ENCODE data around the gene SNX8. TPM values are rescaled to one million over a fixed set of nuclear protein-coding genes. Genes with fewer than 3 reads are reported as not detected.

Gene SNX8
- total and polyA plus RNA-seq, 2 donors (not counting 1 experiment from before 2014, with no cell fraction given), result 64.4 to 126 TPM

- no peak overlapping the region for H3K4me3 ChIP-seq (ENCODE audit: control extremely low read depth in 1 of 5, extremely low read depth in 1 of 5, insufficient read depth in 1 of 5, low read depth in 2 of 5, low read length in 4 of 5)
- peak overlapping the region; percentile 34 for H3K4me3 Mint-ChIP-seq
- H3K4me1 ChIP-seq (ENCODE audit: control insufficient read depth in 2 of 2, insufficient read depth in 2 of 2, low read length in 2 of 2), result peaks cover 25 to 44% of the 10 kb centered on the region in 2 donors
- ATAC-seq (ENCODE audit: low read depth), result no peak
- H3K27ac ChIP-seq (ENCODE audit: low read length in 2 of 2), result peak overlapping the region; percentile 96 to 98
- H2AFZ ChIP-seq (ENCODE audit: insufficient read depth, low read depth, low read length, poor library complexity, severe bottlenecking), result no peak overlapping the region
- ChIA-PET POLR2A (interaction anchor here (0.6 to 1.9 kb wide), 2 partner anchors 23 to 26 kb away, joined by 4 to 6 read pairs; no protein-coding TSS in a partner anchor), CTCF (interaction anchor here (1.2 to 3.2 kb wide), 4 partner anchors 13 to 87 kb away, joined by 3 to 27 read pairs (median 7); no protein-coding TSS in a partner anchor)
- H3K27me3 ChIP-seq (replicated peaks in 1 of 4; ENCODE audit: control extremely low read depth in 1 of 4, control insufficient read depth in 3 of 4, insufficient read depth in 4 of 4, low read length in 3 of 4), result no peaks in the 10 kb centered on the region
- 89% methylated on average over 3 of the region's 5 CpGs for WGBS (ENCODE audit: insufficient coverage)
- peaks cover 1 to 61% of the 10 kb centered on the region in 2 experiments for H3K36me3 ChIP-seq (replicated peaks in 1 of 2; ENCODE audit: control extremely low read depth in 1 of 2, control insufficient read depth in 1 of 2, extremely low read depth in 1 of 2, insufficient read depth in 2 of 2, low read length in 1 of 2)
- no peak overlapping the region for H3K9ac ChIP-seq (ENCODE audit: low read length)
- TF ChIP-seq CTCF (IDR thresholded peaks at IDR 0.05) (no peak), EZH2 (IDR thresholded peaks at IDR 0.05; ENCODE audit: borderline replicate concordance, insufficient read depth, low read depth, low read length, poor library complexity, severe bottlenecking) (no peak)
- H3K4me1 Mint-ChIP-seq, result peaks cover 40% of the 10 kb centered on the region
- peaks cover 14% of the 10 kb centered on the region for H4K20me1 ChIP-seq (ENCODE audit: control insufficient read depth, insufficient read depth, low read length, poor library complexity, severe bottlenecking)
- no peaks in the 10 kb centered on the region for H3K9me3 Mint-ChIP-seq (ENCODE audit: insufficient read depth)
- no peak overlapping the region for H3K4me2 ChIP-seq (replicated peaks; ENCODE audit: low read depth, low read length, poor library complexity, severe bottlenecking)
- H3K79me2 ChIP-seq (ENCODE audit: control insufficient read depth, insufficient read depth, low read length), result peaks cover 36% of the 10 kb centered on the region
- H3K9me3 ChIP-seq (ENCODE audit: control extremely low read depth in 1 of 3, control insufficient read depth in 2 of 3, insufficient read depth in 1 of 3, low read length in 2 of 3), result no peaks in the 10 kb centered on the region
- H3K27ac Mint-ChIP-seq, result peak overlapping the region; percentile 90
- intact Hi-C loops (cut with micrococcal nuclease), result loop anchor here (1.0 to 5.0 kb wide), 3 partner anchors 28 to 53 kb away; partner anchors contain the start of genes MAD1L1 and SNX8
- no peaks in the 10 kb centered on the region for H3K27me3 Mint-ChIP-seq
- no peak for DNase-seq
Observed at GRCh38 chr7:2260820-2261219, 53.4 kb downstream of the SNX8 start.

GRCh38 chr7:2259480-2259879 is 54.8 kb downstream of the SNX8 start:
- intact Hi-C loops (cut with micrococcal nuclease), result no loop called here

More at GRCh38 chr7:2259480-2259879, 54.8 kb downstream of the SNX8 start:
- POLR2A ChIA-PET, result interaction anchor here (0.8 to 1.5 kb wide), 3 partner anchors 18 to 51 kb away, joined by 3 to 6 read pairs (median 3); no protein-coding TSS in a partner anchor
- peaks cover 25 to 44% of the 10 kb centered on the region in 2 donors for H3K4me1 ChIP-seq (ENCODE audit: control insufficient read depth in 2 of 2, insufficient read depth in 2 of 2, low read length in 2 of 2)
- H4K20me1 ChIP-seq (ENCODE audit: control insufficient read depth, insufficient read depth, low read length, poor library complexity, severe bottlenecking), result peaks cover 20% of the 10 kb centered on the region
- H3K36me3 ChIP-seq (replicated peaks in 1 of 2; ENCODE audit: control extremely low read depth in 1 of 2, control insufficient read depth in 1 of 2, extremely low read depth in 1 of 2, insufficient read depth in 2 of 2, low read length in 1 of 2), result peaks cover 1 to 70% of the 10 kb centered on the region in 2 experiments
- H3K9me3 ChIP-seq (ENCODE audit: control extremely low read depth in 1 of 3, control insufficient read depth in 2 of 3, insufficient read depth in 1 of 3, low read length in 2 of 3), result no peaks in the 10 kb centered on the region
- no peak overlapping the region for H3K9ac ChIP-seq (ENCODE audit: low read length)
- DNase-seq, result no peak
- H3K9me3 Mint-ChIP-seq (ENCODE audit: insufficient read depth), result no peaks in the 10 kb centered on the region
- ATAC-seq (ENCODE audit: low read depth), result no peak
- H2AFZ ChIP-seq (ENCODE audit: insufficient read depth, low read depth, low read length, poor library complexity, severe bottlenecking), result no peak overlapping the region
- CTCF ChIA-PET, result interaction anchor here (0.6 to 3.2 kb wide), 7 partner anchors 11 to 88 kb away, joined by 3 to 27 read pairs (median 5); no protein-coding TSS in a partner anchor
- H3K4me2 ChIP-seq (replicated peaks; ENCODE audit: low read depth, low read length, poor library complexity, severe bottlenecking), result peak overlapping the region; percentile 63
- WGBS (ENCODE audit: insufficient coverage), result 92% methylated on average over 5 of the region's 9 CpGs
- no peaks in the 10 kb centered on the region for H3K27me3 ChIP-seq (replicated peaks in 1 of 4; ENCODE audit: control extremely low read depth in 1 of 4, control insufficient read depth in 3 of 4, insufficient read depth in 4 of 4, low read length in 3 of 4)
- no peak overlapping the region for H3K4me3 ChIP-seq (ENCODE audit: control extremely low read depth in 1 of 5, extremely low read depth in 1 of 5, insufficient read depth in 1 of 5, low read depth in 2 of 5, low read length in 4 of 5)
- H3K27ac ChIP-seq (ENCODE audit: low read length in 2 of 2), result peak overlapping the region; percentile 40 to 66
- H3K4me3 Mint-ChIP-seq, result peak overlapping the region; percentile 76
- peaks cover 40% of the 10 kb centered on the region for H3K79me2 ChIP-seq (ENCODE audit: control insufficient read depth, insufficient read depth, low read length)
- H3K27me3 Mint-ChIP-seq, result no peaks in the 10 kb centered on the region
- TF ChIP-seq EZH2 (IDR thresholded peaks at IDR 0.05; ENCODE audit: borderline replicate concordance, insufficient read depth, low read depth, low read length, poor library complexity, severe bottlenecking), result no peak
- no peak for TF ChIP-seq CTCF (IDR thresholded peaks at IDR 0.05)
- H3K4me1 Mint-ChIP-seq, result peaks cover 44% of the 10 kb centered on the region
- H3K27ac Mint-ChIP-seq, result peak overlapping the region; percentile 90

All from B cell (primary cell).